H1 (cell line): ENCODE data around the gene CNFN. TPM values are rescaled to one million over a fixed set of nuclear protein-coding genes. Genes with fewer than 3 reads are reported as not detected.

ENCODE experiments used
- CTCF ChIA-PET: fragments of 300-600 bp; sonication (Branson Sonifier 250); formaldehyde crosslinking; loops from one replicate; lab custom pipeline; 2021; ENCODE audit not compliant: partially characterized antibody; lab: Charles Lee
- POLR2A ChIA-PET: fragments of 300-600 bp; sonication (Branson Sonifier 250); formaldehyde crosslinking; loops from one replicate; lab custom pipeline; 2021; ENCODE audit warnings: inconsistent platforms; ENCODE audit not compliant: partially characterized antibody; lab: Charles Lee
- DNase-seq, 2 experiments: peaks; one replicate each; pipeline versions ENCODE4 v3.0.0 to v3.0.0-alpha.2; 2010 to 2022; ENCODE audit warnings: low spot score in 2 of 2, low read depth in 1 of 2, mixed read lengths in 1 of 2
- FAIRE-seq: peaks from 2 replicates; lab custom pipeline; 2011; peaks lifted over from hg19 to GRCh38; lab: Jason Lieb, UNC
- H2AFZ ChIP-seq: 2 replicates; pipeline ENCODE4 v1.8.1; 2012; ENCODE audit warnings: low read length, inconsistent platforms
- H2AK5ac ChIP-seq: 2 replicates; pipeline ENCODE4 v1.6.1; 2013; ENCODE audit warnings: low read depth, low read length
- H2BK120ac ChIP-seq: replicated peaks from 2 replicates; pipeline ENCODE3; 2013; ENCODE audit warnings: low read depth, low read length, inconsistent platforms
- H2BK12ac ChIP-seq: 2 replicates; pipeline ENCODE4 v1.6.1; 2013; ENCODE audit warnings: low read depth, low read length
- H2BK15ac ChIP-seq: 2 replicates; pipeline ENCODE4 v1.6.1; 2013; ENCODE audit warnings: low read length
- H2BK20ac ChIP-seq: 2 replicates; pipeline ENCODE4 v1.6.1; 2013; ENCODE audit warnings: low read length
- H2BK5ac ChIP-seq: 2 replicates; pipeline ENCODE4 v1.6.1; 2013; ENCODE audit warnings: low read depth, low read length
- H3K14ac ChIP-seq: 2 replicates; pipeline ENCODE4 v1.6.1; 2013; ENCODE audit warnings: inconsistent platforms; ENCODE audit not compliant: insufficient read length
- H3K18ac ChIP-seq: 2 replicates; pipeline ENCODE4 v1.6.1; 2013; ENCODE audit warnings: low read length; ENCODE audit errors: extremely low read depth
- H3K23ac ChIP-seq: 2 replicates; pipeline ENCODE4 v1.6.1; 2013; ENCODE audit warnings: inconsistent platforms; ENCODE audit not compliant: insufficient read length
- H3K23me2 ChIP-seq: 2 replicates; pipeline ENCODE4 v1.6.1; 2013; ENCODE audit warnings: low read depth, low read length
- H3K27ac ChIP-seq: 2 replicates; pipeline ENCODE4 v1.6.1; 2011; ENCODE audit warnings: low read depth, low read length, inconsistent platforms
- H3K27me3 ChIP-seq, 4 experiments: replicated peaks in 1 of 4; 1 replicate in 1 of 4; 2 replicates in 3 of 4; pipeline versions ENCODE4 v1.6.1 to v1.8.1; 2011 to 2013; ENCODE audit warnings: low read length in 3 of 4, mild to moderate bottlenecking in 3 of 4, inconsistent platforms in 2 of 4, mixed read lengths in 2 of 4, moderate library complexity in 1 of 4; ENCODE audit not compliant: control insufficient read depth in 3 of 4, insufficient read depth in 3 of 4; ENCODE audit errors: extremely low read depth in 1 of 4
- H3K36me3 ChIP-seq, 4 experiments: 2 replicates each; pipeline versions ENCODE4 v1.6.1 to v1.8.1; 2011 to 2013; ENCODE audit warnings: mild to moderate bottlenecking in 4 of 4, low read length in 3 of 4, moderate library complexity in 2 of 4, control low read depth in 1 of 4, inconsistent platforms in 1 of 4; ENCODE audit not compliant: insufficient read depth in 4 of 4, control insufficient read depth in 2 of 4
- H3K4ac ChIP-seq: replicated peaks from 2 replicates; pipeline ENCODE3; 2013; ENCODE audit warnings: low read length, low read depth, mixed read lengths, inconsistent platforms; ENCODE audit not compliant: insufficient read length
- H3K4me1 ChIP-seq, 4 experiments: replicated peaks in 1 of 4; 1 replicate in 1 of 4; 2 replicates in 3 of 4; pipeline versions ENCODE4 v1.6.1 to v1.8.1; 2011 to 2013; ENCODE audit warnings: low read length in 3 of 4, inconsistent platforms in 2 of 4, mixed read lengths in 1 of 4; ENCODE audit not compliant: insufficient read depth in 4 of 4, control insufficient read depth in 3 of 4
- H3K4me2 ChIP-seq, 2 experiments: 2 replicates each; pipeline versions ENCODE4 v1.6.1 to v1.8.1; 2011 to 2013; ENCODE audit warnings: low read depth in 2 of 2, low read length in 2 of 2, control low read depth in 1 of 2, inconsistent platforms in 1 of 2, mild to moderate bottlenecking in 1 of 2; ENCODE audit not compliant: insufficient read depth in 1 of 2
- H3K4me3 ChIP-seq, 4 experiments: fragments of 200-600, 300-600 bp in 1 of 4; sonication (generic), shearing (Covaris generic), sonication (Bioruptor Twin) in 1 of 4; 2 replicates each; pipeline versions ENCODE4 v1.5.1 to v1.8.1; 2011 to 2016; ENCODE audit warnings: low read length in 4 of 4, low read depth in 3 of 4, control low read depth in 2 of 4, inconsistent platforms in 2 of 4, mild to moderate bottlenecking in 2 of 4, mixed read lengths in 1 of 4, moderate library complexity in 1 of 4; ENCODE audit not compliant: insufficient read depth in 2 of 4; ENCODE audit errors: extremely low read depth in 1 of 4
- H3K56ac ChIP-seq: replicated peaks from 2 replicates; pipeline ENCODE3; 2013; ENCODE audit warnings: low read depth, mild to moderate bottlenecking, mixed read lengths, low read length, inconsistent platforms; ENCODE audit not compliant: insufficient read length
- H3K79me1 ChIP-seq: 2 replicates; pipeline ENCODE4 v1.6.1; 2013; ENCODE audit warnings: low read depth, low read length, control low read depth
- H3K79me2 ChIP-seq, 2 experiments: 2 replicates each; pipeline versions ENCODE4 v1.6.1 to v1.8.1; 2012 to 2013; ENCODE audit warnings: low read length in 2 of 2, mild to moderate bottlenecking in 2 of 2, inconsistent platforms in 1 of 2; ENCODE audit not compliant: insufficient read depth in 2 of 2, control insufficient read depth in 1 of 2
- H3K9ac ChIP-seq, 4 experiments: replicated peaks in 1 of 4; 1 replicate in 1 of 4; 2 replicates in 3 of 4; pipeline versions ENCODE4 v1.6.1 to v1.8.1; 2011 to 2013; ENCODE audit warnings: low read depth in 3 of 4, low read length in 3 of 4, control low read depth in 2 of 4, mild to moderate bottlenecking in 2 of 4, moderate library complexity in 2 of 4, inconsistent platforms in 1 of 4; ENCODE audit errors: extremely low read depth in 1 of 4
- H3K9me3 ChIP-seq, 2 experiments: 2 replicates each; pipeline versions ENCODE4 v1.6.1 to v1.8.1; 2012 to 2013; ENCODE audit warnings: mild to moderate bottlenecking in 2 of 2, moderate library complexity in 2 of 2, control low read depth in 1 of 2, inconsistent platforms in 1 of 2, low read depth in 1 of 2, low read length in 1 of 2, mixed read lengths in 1 of 2; ENCODE audit not compliant: insufficient read depth in 2 of 2
- H4K20me1 ChIP-seq, 2 experiments: replicated peaks in 1 of 2; 2 replicates each; pipeline versions ENCODE3 to v1.8.1; 2011 to 2013; ENCODE audit warnings: inconsistent platforms in 2 of 2, low read length in 2 of 2, mild to moderate bottlenecking in 1 of 2; ENCODE audit not compliant: insufficient read depth in 2 of 2, control insufficient read depth in 1 of 2
- H4K5ac ChIP-seq: 2 replicates; pipeline ENCODE4 v1.6.1; 2013; ENCODE audit warnings: low read length, low read depth, mixed read lengths, inconsistent platforms; ENCODE audit not compliant: insufficient read length
- H4K8ac ChIP-seq: 2 replicates; pipeline ENCODE4 v1.8.0; 2013; ENCODE audit warnings: mild to moderate bottlenecking, moderate library complexity, low read length, inconsistent platforms; ENCODE audit not compliant: insufficient read depth; ENCODE audit errors: extremely low read depth
- H4K91ac ChIP-seq: replicated peaks from 2 replicates; pipeline ENCODE3; 2013; ENCODE audit warnings: low read length, mixed read lengths, inconsistent platforms; ENCODE audit not compliant: insufficient read length
- CBX5 ChIP-seq: fragments of 300-800, 300-1000 bp; sonication (generic); IDR thresholded peaks from 2 replicates; pipeline ENCODE4 v1.7.1; 2016; ENCODE audit warnings: antibody characterized with exemption, low read length, low read depth
- EZH2 ChIP-seq: fragments of 200-600 bp; sonication (generic); IDR thresholded peaks from 2 replicates; pipeline ENCODE4 v1.7.1; 2012; ENCODE audit warnings: low read depth, mild to moderate bottlenecking, moderate library complexity, low read length, inconsistent platforms; ENCODE audit not compliant: severe bottlenecking
- MAFK ChIP-seq: IDR thresholded peaks from 2 replicates; pipeline ENCODE4 v1.6.1; 2012; ENCODE audit warnings: low read depth, mild to moderate bottlenecking, improper control_type of control experiment, low read length
- POLR2AphosphoS5 ChIP-seq: IDR thresholded peaks from 2 replicates; pipeline ENCODE4 v1.6.1; 2011; ENCODE audit warnings: low read depth, low read length
- SUZ12 ChIP-seq: fragments of 200-600 bp; sonication (generic); IDR thresholded peaks from 2 replicates; pipeline ENCODE4 v1.6.1; 2012; ENCODE audit warnings: mild to moderate bottlenecking, inconsistent platforms, low read length, moderate library complexity, mixed read lengths
- WGBS, 2 experiments: shearing (Covaris generic) in 1 of 2; methylation state at CpG; one replicate each; pipeline versions ENCODE4 v1.1.6 to v1.1.7; 2013 to 2015; ENCODE audit warnings: low lambda C conversion rate in 2 of 2, mixed read lengths in 2 of 2, inconsistent platforms in 1 of 2, low coverage in 1 of 2, missing lambda C conversion rate in 1 of 2; ENCODE audit not compliant: insufficient replicate concordance in 2 of 2, insufficient coverage in 1 of 2, insufficient read length in 1 of 2; ENCODE audit errors: extremely low coverage in 1 of 2, missing lambda C conversion rate in 1 of 2; 5-methylcytosine and 5-hydroxymethylcytosine counted together
- polyA plus RNA-seq, 7 experiments: library from polyadenylated mRNA; depleted of rRNA in 3 of 7; stranded (reverse) in 5 of 7; unstranded in 2 of 7; fragments of >200 nt in 5 of 7; fragments of 200-250 nt in 2 of 7; gene quantifications; 1 replicate in 5 of 7; 2 replicates in 1 of 7; 4 replicates in 1 of 7; pipeline versions ENCODE4 v1.2.1 to v1.2.3, GENCODE V29; 2011 to 2013; ENCODE audit warnings: missing spikeins in 2 of 7, mixed read lengths in 2 of 7
- total RNA-seq: library from RNA; stranded (reverse); fragmentation: NEBNext Ultra II Directional; extraction: Animal tissue kit (Norgen Biotek cat#: 25700); gene quantifications from 2 replicates; pipeline ENCODE4 v1.2.1, GENCODE V29; 2021

CNFN gene
- total and polyA plus RNA-seq, 2 of the 8 experiments (the other 6 are each of a cell fraction or from before 2014, with no cell fraction given): 8.9 to 31.5 TPM

DNA sequence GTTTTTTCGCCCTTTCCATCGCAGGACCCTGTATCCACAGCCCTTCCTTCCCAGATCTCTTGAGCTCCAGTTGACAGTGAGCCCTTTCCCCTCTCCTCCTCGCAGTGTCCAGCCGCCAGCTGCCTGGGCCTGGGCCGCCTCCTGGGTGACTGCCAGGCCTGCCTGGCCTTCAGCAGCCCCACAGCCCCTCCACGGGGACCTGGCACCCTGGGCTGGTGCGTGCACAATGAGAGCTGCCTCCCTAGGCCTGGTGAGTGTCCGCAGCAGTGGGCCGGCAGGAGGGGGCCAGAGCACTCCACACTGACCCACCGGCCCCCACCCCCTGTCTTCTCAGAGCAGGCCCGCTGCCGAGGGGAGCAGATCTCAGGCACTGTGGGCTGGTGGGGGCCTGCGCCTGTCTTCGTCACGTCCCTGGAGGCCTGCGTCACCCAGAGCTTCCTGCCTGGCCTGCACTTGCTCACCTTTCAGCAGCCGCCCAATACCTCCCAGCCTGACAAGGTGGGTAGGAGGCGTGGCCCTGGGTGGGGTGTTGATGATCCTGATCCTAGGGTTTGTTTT is 45.7 kb downstream of the CNFN start:
- no peak overlapping the region for H3K4me3 ChIP-seq
- H3K23me2 ChIP-seq: no peaks in the 10 kb centered on the region
- POLR2A ChIA-PET: interaction anchor here (1.9 kb wide), 1 partner anchor 10 kb away, joined by 5 read pairs; no protein-coding TSS in a partner anchor
- no peak overlapping the region for H2AK5ac ChIP-seq
- H3K4me1 ChIP-seq: no peaks in the 10 kb centered on the region
- no peaks in the 10 kb centered on the region for H3K27me3 ChIP-seq
- peak overlapping the region; percentile 25; the same call in 1 of the 2 replicates for H4K8ac ChIP-seq
- no peak overlapping the region for H3K14ac ChIP-seq
- H3K56ac ChIP-seq: no peak overlapping the region
- H2BK12ac ChIP-seq: no peak overlapping the region
- H4K5ac ChIP-seq: no peak overlapping the region
- H3K79me1 ChIP-seq: no peaks in the 10 kb centered on the region
- H2BK15ac ChIP-seq: no peak overlapping the region
- H4K20me1 ChIP-seq: no peaks in the 10 kb centered on the region
- H3K18ac ChIP-seq: no peak overlapping the region
- 96% methylated on average over 15 of the region's 18 CpGs; no CpG with 5 or more reads in 1 of the 2 experiments for WGBS, 2 experiments
- H2AFZ ChIP-seq: no peak overlapping the region
- H3K27ac ChIP-seq: no peak overlapping the region; the same call in 1 of the 2 replicates
- H3K79me2 ChIP-seq: no peaks in the 10 kb centered on the region
- CTCF ChIA-PET: interaction anchor here (0.6 to 6.1 kb wide), 16 partner anchors 10 to 1653 kb away, joined by 3 to 90 read pairs (median 4); no protein-coding TSS in a partner anchor
- peaks cover 0 to 6% (median 0%) of the 10 kb centered on the region in 4 experiments; a peak in 1 of 8 replicates for H3K36me3 ChIP-seq
- no peak for FAIRE-seq
- no peak overlapping the region for H2BK120ac ChIP-seq
- H2BK20ac ChIP-seq: no peak overlapping the region
- no peak overlapping the region for H3K4me2 ChIP-seq
- no peak overlapping the region for H3K9ac ChIP-seq
- no peak overlapping the region for H4K91ac ChIP-seq
- H2BK5ac ChIP-seq: no peak overlapping the region
- no peak for DNase-seq
- H3K23ac ChIP-seq: no peak overlapping the region
- no peak overlapping the region for H3K4ac ChIP-seq
- TF ChIP-seq POLR2AphosphoS5 (no peak), SUZ12 (no peak), CBX5 (no peak), EZH2 (no peak), MAFK (no peak)
- H3K9me3 ChIP-seq: no peaks in the 10 kb centered on the region
